ENCODE measurements around the gene LIMK1.
"Not testable (repeated sequence)": the region's sequence is repeated elsewhere in the genome, so short reads cannot be mapped to it uniquely, and the experiment has no call there.

LIMK1 gene

DNA sequence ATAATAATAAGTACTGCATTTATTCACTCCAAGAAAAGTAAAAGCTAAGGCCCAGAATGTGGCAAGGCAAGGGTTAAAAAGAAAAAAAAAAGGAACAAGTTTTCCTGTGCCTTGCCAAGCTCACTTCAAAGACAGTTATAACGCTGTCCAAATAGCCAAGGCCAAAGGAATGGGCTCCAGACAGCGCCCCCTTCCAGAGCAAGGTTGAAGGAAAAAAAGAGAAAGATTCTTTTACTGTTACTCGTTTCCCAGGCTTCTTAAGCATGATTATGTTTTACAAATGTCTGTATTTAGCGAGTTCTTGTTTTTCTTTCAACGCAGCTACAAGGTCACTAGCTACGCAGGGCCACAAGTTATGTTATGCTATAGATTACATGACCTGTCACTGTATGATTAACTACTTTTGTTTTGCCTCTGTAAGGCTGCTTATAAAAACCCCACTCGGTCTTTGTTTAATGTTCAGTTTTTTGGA is 81.4 kb downstream of the LIMK1 start:
- Histone ChIP-seq H3K4me2 (ENCODE audit: insufficient read depth, low read length, poor library complexity, severe bottlenecking) (no peak overlapping the region), H2BK120ac (ENCODE audit: low read depth, low read length) (no peak overlapping the region), H2BK5ac (ENCODE audit: low read length) (no peak overlapping the region), H2BK12ac (ENCODE audit: low read length) (no peak overlapping the region), H3K27me3 (ENCODE audit: control insufficient read depth in 3 of 3, insufficient read depth in 3 of 3, low read depth in 1 of 3, low read length in 3 of 3) (no peaks in the 10 kb centered on the region), H3K4ac (ENCODE audit: low read length) (no peak overlapping the region), H3K9ac (ENCODE audit: low read depth, low read length, poor library complexity) (no peak overlapping the region), H4K8ac (ENCODE audit: low read depth, low read length) (no peak overlapping the region), H2AFZ (ENCODE audit: low read length) (peak overlapping the region; percentile 58), H3K23ac (ENCODE audit: low read depth, low read length, poor library complexity) (no peak overlapping the region), H3K79me1 (ENCODE audit: low read depth, low read length) (no peaks in the 10 kb centered on the region), H2AK5ac (ENCODE audit: low read depth, low read length) (no peak overlapping the region), H3K27ac (replicated peaks; ENCODE audit: low read length) (no peak overlapping the region), H3K36me3 (replicated peaks in 1 of 2; ENCODE audit: control insufficient read depth in 2 of 2, insufficient read depth in 2 of 2, low read length in 2 of 2) (no peaks in the 10 kb centered on the region), H4K91ac (ENCODE audit: low read depth, low read length, poor library complexity) (no peak overlapping the region), H3K18ac (ENCODE audit: low read length) (no peak overlapping the region), H2BK15ac (ENCODE audit: low read length) (no peak overlapping the region), H3K9me3 (replicated peaks in 1 of 2; ENCODE audit: control insufficient read depth in 2 of 2, insufficient read depth in 1 of 2, low read depth in 1 of 2, low read length in 2 of 2) (no peaks in the 10 kb centered on the region), H3K4me3 (ENCODE audit: low read length in 2 of 2) (no peak overlapping the region), H3K14ac (ENCODE audit: low read length) (no peak overlapping the region), H3K4me1 (ENCODE audit: control insufficient read depth in 2 of 2, insufficient read depth in 1 of 2, low read depth in 1 of 2, low read length in 2 of 2) (peaks cover 0 to 5% of the 10 kb centered on the region in 2 donors)
- no CpG with 5 or more reads among the region's 7 CpGs for WGBS, 2 donors (ENCODE audit: extremely low coverage in 2 of 2, insufficient read length in 2 of 2, insufficient replicate concordance in 1 of 2)
- no peak for DNase-seq (ENCODE audit: low spot score)

DNA sequence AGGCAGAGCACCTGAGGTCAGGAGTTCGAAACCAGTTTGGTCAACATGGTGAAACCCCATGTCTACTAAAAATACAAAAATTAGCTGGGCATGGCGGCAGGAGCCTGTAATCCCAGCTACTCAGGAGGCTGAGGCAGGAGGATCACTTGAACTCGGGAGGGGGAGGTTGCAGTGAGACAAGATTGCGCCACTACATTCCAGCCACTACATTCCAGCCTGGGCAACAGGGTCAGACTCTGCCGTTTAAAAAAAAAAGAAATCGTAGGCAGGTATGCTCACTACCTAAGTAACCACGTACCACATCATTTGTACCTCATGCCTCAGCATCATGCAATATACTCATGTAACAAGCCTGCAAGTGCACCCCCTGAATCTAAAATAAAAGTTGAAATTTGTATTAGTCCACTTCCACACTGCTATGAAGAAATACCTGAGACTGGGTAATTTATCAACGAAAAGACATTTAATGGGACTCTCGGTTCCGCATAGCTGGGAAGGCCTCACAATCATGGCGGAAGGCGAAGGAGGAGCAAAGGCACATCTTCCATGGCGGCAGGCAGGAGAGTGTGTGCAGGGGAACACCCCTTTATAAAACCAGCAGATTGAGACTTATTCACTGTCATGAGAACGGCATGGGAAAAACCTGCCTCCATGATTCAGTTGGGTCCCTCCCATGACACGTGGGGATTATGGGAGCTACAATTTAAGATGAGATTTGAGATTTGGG is 82.4 kb downstream of the LIMK1 start:
- H2BK12ac ChIP-seq (ENCODE audit: low read length) = no peak overlapping the region
- DNase-seq (ENCODE audit: low spot score) = no peak
- no peaks in the 10 kb centered on the region for H3K36me3 ChIP-seq (replicated peaks in 1 of 2; ENCODE audit: control insufficient read depth in 2 of 2, insufficient read depth in 2 of 2, low read length in 2 of 2)
- no peak overlapping the region for H3K18ac ChIP-seq (ENCODE audit: low read length)
- no peak overlapping the region for H2AK5ac ChIP-seq (ENCODE audit: low read depth, low read length)
- no peak overlapping the region for H2BK15ac ChIP-seq (ENCODE audit: low read length)
- no peak overlapping the region for H4K91ac ChIP-seq (ENCODE audit: low read depth, low read length, poor library complexity)
- H3K14ac ChIP-seq (ENCODE audit: low read length) = no peak overlapping the region
- H3K9ac ChIP-seq (ENCODE audit: low read depth, low read length, poor library complexity) = no peak overlapping the region
- H4K8ac ChIP-seq (ENCODE audit: low read depth, low read length) = no peak overlapping the region
- no peak overlapping the region for H3K27ac ChIP-seq (replicated peaks; ENCODE audit: low read length)
- no peaks in the 10 kb centered on the region for H3K79me1 ChIP-seq (ENCODE audit: low read depth, low read length)
- no peak overlapping the region for H3K23ac ChIP-seq (ENCODE audit: low read depth, low read length, poor library complexity)
- no peak overlapping the region for H2AFZ ChIP-seq (ENCODE audit: low read length)
- no peak overlapping the region for H2BK120ac ChIP-seq (ENCODE audit: low read depth, low read length)
- H3K27me3 ChIP-seq (ENCODE audit: control insufficient read depth in 3 of 3, insufficient read depth in 3 of 3, low read depth in 1 of 3, low read length in 3 of 3) = no peaks in the 10 kb centered on the region
- H3K4me1 ChIP-seq (ENCODE audit: control insufficient read depth in 2 of 2, insufficient read depth in 1 of 2, low read depth in 1 of 2, low read length in 2 of 2) = no peaks in the 10 kb centered on the region
- H3K4ac ChIP-seq (ENCODE audit: low read length) = no peak overlapping the region
- no CpG with 5 or more reads among the region's 15 CpGs for WGBS, 2 donors (ENCODE audit: extremely low coverage in 2 of 2, insufficient read length in 2 of 2, insufficient replicate concordance in 1 of 2)
- no peak overlapping the region for H2BK5ac ChIP-seq (ENCODE audit: low read length)
- H3K4me3 ChIP-seq (ENCODE audit: low read length in 2 of 2) = no peak overlapping the region
- H3K4me2 ChIP-seq (ENCODE audit: insufficient read depth, low read length, poor library complexity, severe bottlenecking) = no peak overlapping the region
- H3K9me3 ChIP-seq (replicated peaks in 1 of 2; ENCODE audit: control insufficient read depth in 2 of 2, insufficient read depth in 1 of 2, low read depth in 1 of 2, low read length in 2 of 2) = no peaks in the 10 kb centered on the region

DNA sequence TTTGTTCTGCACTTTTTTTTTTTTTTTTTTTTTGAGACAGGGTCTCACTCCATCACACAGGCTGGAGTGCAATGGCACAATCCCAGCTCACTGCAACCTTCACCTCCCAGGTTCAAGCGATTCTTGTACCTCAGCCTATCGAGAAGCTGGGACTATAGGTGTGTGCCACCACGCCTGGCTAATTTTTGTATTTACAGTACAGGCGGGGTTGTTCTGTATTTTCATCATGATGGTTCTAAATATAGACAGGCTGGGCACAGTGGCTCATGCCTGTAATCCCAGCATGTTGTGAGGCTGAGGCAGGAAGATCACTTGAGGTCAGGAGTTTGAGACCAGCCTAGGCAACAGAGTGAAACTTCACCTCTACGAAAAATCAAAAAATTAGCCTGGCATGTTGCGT is 83.7 kb downstream of the LIMK1 start:
- H3K9me3 ChIP-seq (replicated peaks in 1 of 2; ENCODE audit: control insufficient read depth in 2 of 2, insufficient read depth in 1 of 2, low read depth in 1 of 2, low read length in 2 of 2); DNase-seq (ENCODE audit: low spot score); H2BK120ac ChIP-seq (ENCODE audit: low read depth, low read length); H2AFZ ChIP-seq (ENCODE audit: low read length); H3K18ac ChIP-seq (ENCODE audit: low read length); H2BK12ac ChIP-seq (ENCODE audit: low read length); H3K9ac ChIP-seq (ENCODE audit: low read depth, low read length, poor library complexity); H3K36me3 ChIP-seq (replicated peaks in 1 of 2; ENCODE audit: control insufficient read depth in 2 of 2, insufficient read depth in 2 of 2, low read length in 2 of 2); H2AK5ac ChIP-seq (ENCODE audit: low read depth, low read length); H3K27me3 ChIP-seq (ENCODE audit: control insufficient read depth in 3 of 3, insufficient read depth in 3 of 3, low read depth in 1 of 3, low read length in 3 of 3); H3K4me3 ChIP-seq (ENCODE audit: low read length in 2 of 2); H4K8ac ChIP-seq (ENCODE audit: low read depth, low read length); H3K79me1 ChIP-seq (ENCODE audit: low read depth, low read length); H3K4me2 ChIP-seq (ENCODE audit: insufficient read depth, low read length, poor library complexity, severe bottlenecking); H2BK15ac ChIP-seq (ENCODE audit: low read length); H4K91ac ChIP-seq (ENCODE audit: low read depth, low read length, poor library complexity); H2BK5ac ChIP-seq (ENCODE audit: low read length); H3K27ac ChIP-seq (replicated peaks; ENCODE audit: low read length); H3K14ac ChIP-seq (ENCODE audit: low read length); H3K4ac ChIP-seq (ENCODE audit: low read length); H3K4me1 ChIP-seq (ENCODE audit: control insufficient read depth in 2 of 2, insufficient read depth in 1 of 2, low read depth in 1 of 2, low read length in 2 of 2); H3K23ac ChIP-seq (ENCODE audit: low read depth, low read length, poor library complexity): not testable (repeated sequence)
- no CpG with 5 or more reads among the region's 6 CpGs for WGBS, 2 donors (ENCODE audit: extremely low coverage in 2 of 2, insufficient read length in 2 of 2, insufficient replicate concordance in 1 of 2)
